ENCODE data around the gene ANKAR.

- TF ChIP-seq CTCF (IDR thresholded peaks at IDR 0.05) (no peak), POLR2A (IDR thresholded peaks at IDR 0.05) (no peak), POLR2AphosphoS5 (IDR thresholded peaks at IDR 0.05) (no peak), EP300 (IDR thresholded peaks at IDR 0.05) (no peak)
These were observed 27.9 kb upstream of the ANKAR start for GRCh38 chr2:189646521-189646920.
